ENCODE results near the gene PFKP. TPM values are rescaled to one million over a fixed set of nuclear protein-coding genes. Genes with fewer than 3 reads are reported as not detected.

Gene PFKP
- total RNA-seq, 1 donor from 2014 or later: 150 TPM

GRCh38 chr10:3068968-3069737, 1.8 kb downstream of the PFKP start:
- Mint-ChIP-seq H3K4me1 (ENCODE audit: unreplicated experiment) (peaks cover 50% of the 10 kb centered on the region), H3K27ac (ENCODE audit: unreplicated experiment) (peak overlapping the region; percentile 79), H3K4me3 (ENCODE audit: unreplicated experiment) (peak overlapping the region; percentile 91), H3K36me3 (ENCODE audit: unreplicated experiment) (peaks cover 18% of the 10 kb centered on the region), H3K9me3 (ENCODE audit: unreplicated experiment) (no peaks in the 10 kb centered on the region), H3K27me3 (ENCODE audit: unreplicated experiment) (no peaks in the 10 kb centered on the region)
- TF ChIP-seq CTCF (IDR thresholded peaks at IDR 0.05): peak; percentile 5
- DNase-seq (ENCODE audit: extremely low spot score, unreplicated experiment): no peak

GRCh38 chr10:3069876-3070275, 2.5 kb downstream of the PFKP start:
- peaks cover 57% of the 10 kb centered on the region for H3K4me1 Mint-ChIP-seq (ENCODE audit: unreplicated experiment)
- no peak for TF ChIP-seq CTCF (IDR thresholded peaks at IDR 0.05)
- DNase-seq (ENCODE audit: extremely low spot score, unreplicated experiment): no peak
- H3K36me3 Mint-ChIP-seq (ENCODE audit: unreplicated experiment): peaks cover 18% of the 10 kb centered on the region
- no peaks in the 10 kb centered on the region for H3K9me3 Mint-ChIP-seq (ENCODE audit: unreplicated experiment)
- H3K4me3 Mint-ChIP-seq (ENCODE audit: unreplicated experiment): peak overlapping the region; percentile 77
- peak overlapping the region; percentile 79 for H3K27ac Mint-ChIP-seq (ENCODE audit: unreplicated experiment)
- H3K27me3 Mint-ChIP-seq (ENCODE audit: unreplicated experiment): no peaks in the 10 kb centered on the region

- Mint-ChIP-seq H3K27ac (ENCODE audit: unreplicated experiment) (peak overlapping the region; percentile 39), H3K9me3 (ENCODE audit: unreplicated experiment) (no peaks in the 10 kb centered on the region), H3K4me1 (ENCODE audit: unreplicated experiment) (peaks cover 65% of the 10 kb centered on the region), H3K36me3 (ENCODE audit: unreplicated experiment) (peaks cover 21% of the 10 kb centered on the region), H3K4me3 (ENCODE audit: unreplicated experiment) (peak overlapping the region; percentile 8), H3K27me3 (ENCODE audit: unreplicated experiment) (no peaks in the 10 kb centered on the region)
- no peak for TF ChIP-seq CTCF (IDR thresholded peaks at IDR 0.05)
- DNase-seq (ENCODE audit: extremely low spot score, unreplicated experiment): no peak
Observed at GRCh38 chr10:3071405-3072198, 4.3 kb downstream of the PFKP start.

- TF ChIP-seq CTCF (IDR thresholded peaks at IDR 0.05): no peak
- no peak for DNase-seq (ENCODE audit: extremely low spot score, unreplicated experiment)
- H3K27me3 Mint-ChIP-seq (ENCODE audit: unreplicated experiment): no peaks in the 10 kb centered on the region
- H3K9me3 Mint-ChIP-seq (ENCODE audit: unreplicated experiment): no peaks in the 10 kb centered on the region
- H3K4me1 Mint-ChIP-seq (ENCODE audit: unreplicated experiment): peaks cover 73% of the 10 kb centered on the region
- H3K27ac Mint-ChIP-seq (ENCODE audit: unreplicated experiment): no peak overlapping the region
- H3K4me3 Mint-ChIP-seq (ENCODE audit: unreplicated experiment): no peak overlapping the region
- peaks cover 22% of the 10 kb centered on the region for H3K36me3 Mint-ChIP-seq (ENCODE audit: unreplicated experiment)
Observed at GRCh38 chr10:3072641-3073360, 5.5 kb downstream of the PFKP start.
